GM12875 (cell line): ENCODE measurements around the gene CCDC152.
"Not testable (repeated sequence)": the region's sequence is repeated elsewhere in the genome, so short reads cannot be mapped to it uniquely, and the experiment has no call there.

Source experiments
- H3K4me3 ChIP-seq: one replicate; pipeline ENCODE4 v1.5.1; 2011; ENCODE audit warnings: low read depth, low read length, control low read depth
- TF ChIP-seq, protein P1 (sequence below): IDR thresholded peaks from 2 replicates; pipeline ENCODE4 v1.5.1; 2011; ENCODE audit warnings: low read depth, mild to moderate bottlenecking, control low read depth, inconsistent platforms, low read length, moderate library complexity, borderline replicate concordance; ENCODE audit not compliant: insufficient read depth

CCDC152 gene

DNA sequence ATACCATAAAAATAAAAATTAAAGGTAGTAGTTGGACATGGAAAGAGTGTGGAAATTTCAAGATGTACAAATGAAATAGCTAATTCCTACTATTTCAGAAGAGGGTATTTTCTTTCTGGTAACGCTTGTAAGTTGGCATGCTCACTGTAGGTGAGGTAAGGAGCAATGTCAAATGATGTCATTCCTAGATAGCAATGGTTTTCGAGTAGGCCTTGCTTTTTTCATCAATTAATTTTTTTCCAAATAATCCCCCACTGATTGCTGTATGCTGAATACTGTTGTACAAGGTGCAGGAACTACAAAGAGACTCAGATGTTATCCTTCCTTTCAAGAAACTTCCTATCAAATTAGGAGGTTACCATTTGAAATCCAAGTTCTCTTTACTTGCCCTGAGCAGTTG, 56.0 kb downstream of the CCDC152 start:
- H3K4me3 ChIP-seq: no peak overlapping the region
- TF ChIP-seq, protein P1, sequence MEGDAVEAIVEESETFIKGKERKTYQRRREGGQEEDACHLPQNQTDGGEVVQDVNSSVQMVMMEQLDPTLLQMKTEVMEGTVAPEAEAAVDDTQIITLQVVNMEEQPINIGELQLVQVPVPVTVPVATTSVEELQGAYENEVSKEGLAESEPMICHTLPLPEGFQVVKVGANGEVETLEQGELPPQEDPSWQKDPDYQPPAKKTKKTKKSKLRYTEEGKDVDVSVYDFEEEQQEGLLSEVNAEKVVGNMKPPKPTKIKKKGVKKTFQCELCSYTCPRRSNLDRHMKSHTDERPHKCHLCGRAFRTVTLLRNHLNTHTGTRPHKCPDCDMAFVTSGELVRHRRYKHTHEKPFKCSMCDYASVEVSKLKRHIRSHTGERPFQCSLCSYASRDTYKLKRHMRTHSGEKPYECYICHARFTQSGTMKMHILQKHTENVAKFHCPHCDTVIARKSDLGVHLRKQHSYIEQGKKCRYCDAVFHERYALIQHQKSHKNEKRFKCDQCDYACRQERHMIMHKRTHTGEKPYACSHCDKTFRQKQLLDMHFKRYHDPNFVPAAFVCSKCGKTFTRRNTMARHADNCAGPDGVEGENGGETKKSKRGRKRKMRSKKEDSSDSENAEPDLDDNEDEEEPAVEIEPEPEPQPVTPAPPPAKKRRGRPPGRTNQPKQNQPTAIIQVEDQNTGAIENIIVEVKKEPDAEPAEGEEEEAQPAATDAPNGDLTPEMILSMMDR: no peak

GRCh38 chr5:42813533-42813932, 56.9 kb downstream of the CCDC152 start:
- TF ChIP-seq, protein P1: no peak

GRCh38 chr5:42816546-42816945, 59.9 kb downstream of the CCDC152 start:
- not testable (repeated sequence) for H3K4me3 ChIP-seq

More at GRCh38 chr5:42813533-42813932, 56.9 kb downstream of the CCDC152 start:
- no peak overlapping the region for H3K4me3 ChIP-seq

DNA sequence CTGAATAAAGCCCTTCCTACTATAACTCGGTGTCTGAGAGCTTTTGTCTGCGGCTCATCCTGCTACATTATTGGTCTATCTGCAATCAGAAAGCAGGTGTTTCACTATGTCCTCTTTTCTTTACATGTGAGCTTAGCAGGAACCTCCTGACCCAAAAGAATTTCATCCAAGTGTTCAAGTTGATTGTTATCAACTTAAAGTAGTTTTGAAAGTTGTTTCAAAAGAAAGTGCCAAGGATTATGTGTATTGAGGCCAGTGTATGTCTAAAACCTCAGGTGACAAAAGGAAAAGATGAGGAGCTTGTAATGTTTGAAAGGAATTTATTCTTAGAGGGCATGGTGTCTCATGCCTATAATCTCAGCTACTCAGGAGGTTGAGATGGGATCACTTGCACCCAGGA, 63.1 kb downstream of the CCDC152 start:
- no peak overlapping the region for H3K4me3 ChIP-seq
- TF ChIP-seq, protein P1: no peak

GRCh38 chr5:42822548-42822947, 65.9 kb downstream of the CCDC152 start:
- H3K4me3 ChIP-seq: no peak overlapping the region
- TF ChIP-seq, protein P1: no peak

GRCh38 chr5:42824347-42824976, 67.8 kb downstream of the CCDC152 start:
- TF ChIP-seq, protein P1: no peak
- H3K4me3 ChIP-seq: no peak overlapping the region

DNA sequence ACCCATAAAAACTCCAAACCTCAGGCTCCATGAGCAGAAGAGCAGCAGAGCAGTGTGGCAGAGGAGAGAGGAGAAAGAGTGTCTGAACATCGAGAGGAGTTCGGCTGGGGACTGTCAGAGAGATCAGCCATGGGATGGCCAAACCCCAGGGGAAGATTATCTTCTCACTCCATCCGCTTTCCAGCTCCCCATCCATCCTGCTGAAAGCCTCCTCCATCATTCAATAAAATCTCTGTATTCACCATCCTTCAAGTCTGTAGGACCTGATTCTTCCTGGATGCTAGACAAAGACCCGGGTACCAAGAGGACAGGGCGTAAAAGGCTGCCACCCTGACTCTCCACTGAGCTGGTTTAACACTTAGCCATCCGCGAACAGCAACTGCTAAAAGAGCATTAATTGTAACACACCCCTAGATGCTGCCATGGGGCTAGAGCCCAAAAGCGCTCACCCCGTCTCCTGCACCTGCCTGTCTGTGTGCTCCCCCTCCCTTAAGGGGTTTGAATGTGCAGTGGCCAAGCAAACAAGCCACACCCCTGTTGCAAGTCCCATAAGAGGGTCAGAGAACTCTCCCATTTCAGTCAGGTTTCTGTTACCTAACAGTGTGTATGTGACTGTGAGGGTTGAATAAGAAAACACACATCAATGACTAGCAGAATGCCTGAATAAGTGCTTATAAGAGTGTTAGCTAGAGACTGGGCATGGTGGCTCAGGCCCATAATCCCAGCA, 69.0 kb downstream of the CCDC152 start:
- TF ChIP-seq, protein P1: no peak
- no peak overlapping the region for H3K4me3 ChIP-seq
